ENCODE measurements around the gene CAST.

Gene CAST

DNA sequence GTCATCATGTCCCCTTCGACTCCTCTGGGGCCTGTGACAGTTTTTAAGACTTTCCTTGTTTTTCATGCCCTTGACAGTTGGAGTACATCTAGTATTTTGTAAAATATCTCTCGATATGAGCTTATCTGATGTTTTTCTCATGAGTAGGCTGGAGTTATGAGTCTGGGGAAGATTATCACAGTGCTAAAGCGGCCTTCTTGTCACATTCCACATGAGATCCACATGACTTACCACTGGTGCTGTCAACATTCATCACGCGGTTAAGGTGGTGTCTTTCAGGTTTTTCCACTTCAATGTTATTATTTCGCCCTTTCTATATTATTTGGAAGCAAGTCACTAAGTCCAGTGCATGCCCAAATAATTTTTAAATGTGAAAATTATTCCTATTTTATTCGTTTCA lies 17.1 kb upstream of the CAST start:
- no peak for DNase-seq (ENCODE audit: low read depth in 2 of 2)

DNA sequence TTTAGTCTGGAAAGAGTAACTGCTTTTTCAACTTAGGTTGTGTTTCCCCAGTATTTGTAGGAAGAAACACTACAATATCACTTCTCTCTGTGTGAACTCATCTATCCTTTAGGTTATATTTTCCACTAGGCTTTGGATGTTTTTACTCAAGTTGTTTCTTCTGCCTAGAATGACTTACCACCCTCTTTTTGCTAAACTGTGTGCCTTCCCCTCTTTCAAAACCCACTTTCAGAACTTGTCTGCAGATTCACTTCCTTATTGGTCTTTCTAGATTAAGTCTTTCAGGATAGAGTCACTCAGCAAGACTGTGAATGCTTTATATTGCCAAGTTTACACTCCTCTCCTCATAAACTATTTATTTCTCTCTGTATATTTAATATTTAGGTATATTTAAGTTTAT lies 14.2 kb upstream of the CAST start:
- DNase-seq (ENCODE audit: low read depth in 2 of 2) = no peak

DNA sequence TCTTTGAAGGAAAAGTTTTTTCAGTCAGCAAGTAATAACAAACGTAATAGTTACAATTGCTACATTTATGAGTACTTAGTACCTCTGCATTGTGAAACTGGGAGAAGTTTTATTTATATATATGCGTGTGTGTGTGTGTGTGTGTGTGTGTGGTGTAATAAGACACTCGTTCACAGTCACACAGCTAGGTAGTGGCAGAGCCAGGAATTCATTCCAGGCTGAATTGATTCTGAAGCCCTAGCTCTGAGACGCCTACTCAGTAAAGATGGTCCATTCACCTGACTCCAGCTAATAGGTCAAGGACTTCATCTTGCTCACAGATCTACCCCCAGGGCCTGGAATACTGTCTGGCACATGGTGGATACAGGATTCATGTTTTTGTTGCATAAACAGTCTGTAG lies 13.6 kb upstream of the CAST start:
- no peak for DNase-seq (ENCODE audit: low read depth in 2 of 2)

DNA sequence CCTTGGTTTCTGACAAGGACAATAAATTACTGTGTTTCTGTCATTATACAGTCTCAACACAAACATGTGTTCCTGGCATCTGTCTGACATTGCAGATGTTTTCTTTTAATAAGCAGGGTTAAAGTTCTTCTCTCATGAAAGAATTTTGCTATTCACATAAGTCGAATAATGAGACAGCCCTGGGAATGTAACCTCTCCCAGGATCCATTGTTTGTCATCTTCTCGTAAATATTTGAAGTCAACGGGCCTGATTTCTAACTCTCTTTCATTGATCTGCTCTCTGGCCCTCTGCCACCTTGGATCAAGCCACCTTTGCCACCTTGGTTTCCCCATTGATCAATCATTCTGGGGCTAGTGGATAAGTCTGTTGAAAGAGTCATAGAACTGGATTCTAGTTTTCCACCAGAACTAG lies 12.9 kb upstream of the CAST start:
- no peak for DNase-seq (ENCODE audit: low read depth in 2 of 2)

DNA sequence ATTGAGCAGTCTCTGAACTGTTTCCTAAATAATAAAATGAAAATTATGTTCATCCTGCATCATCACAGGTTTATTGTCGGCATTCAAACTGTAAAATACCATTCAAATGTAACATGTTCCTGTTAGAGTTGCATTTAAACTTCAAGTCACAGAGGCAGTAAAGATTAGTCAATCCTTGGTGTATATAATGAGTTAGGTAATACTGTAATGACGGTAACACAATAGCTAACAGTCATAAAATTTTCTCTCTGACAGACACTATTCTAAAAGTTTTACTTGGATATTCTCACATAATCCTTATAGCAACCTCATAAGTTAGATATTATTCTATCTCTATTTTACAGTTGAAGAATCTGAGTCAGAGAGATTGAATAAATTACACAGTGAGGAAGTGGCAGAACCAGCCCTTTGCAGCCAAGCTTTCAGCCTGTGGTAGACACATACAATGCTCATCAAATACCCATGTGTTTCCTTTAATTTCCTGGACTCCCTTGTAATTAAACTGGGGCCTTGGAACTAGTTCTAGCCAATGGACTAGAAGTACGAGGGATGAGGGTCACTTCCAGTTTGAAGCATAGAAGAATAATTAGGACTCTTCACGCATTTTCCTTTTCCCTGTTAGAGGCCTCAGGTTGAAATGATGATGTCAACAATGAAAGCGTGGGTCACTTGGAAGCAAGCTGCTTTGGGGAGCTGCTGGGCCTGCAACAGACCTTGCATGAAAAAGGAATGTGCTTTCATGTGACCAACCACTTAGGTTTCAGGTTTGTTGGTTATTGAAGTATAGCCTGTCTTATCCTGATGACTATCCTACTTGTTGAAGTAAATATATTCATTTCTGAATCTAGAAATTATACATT lies 12.3 kb upstream of the CAST start:
- DNase-seq (ENCODE audit: low read depth in 2 of 2) = no peak

DNA sequence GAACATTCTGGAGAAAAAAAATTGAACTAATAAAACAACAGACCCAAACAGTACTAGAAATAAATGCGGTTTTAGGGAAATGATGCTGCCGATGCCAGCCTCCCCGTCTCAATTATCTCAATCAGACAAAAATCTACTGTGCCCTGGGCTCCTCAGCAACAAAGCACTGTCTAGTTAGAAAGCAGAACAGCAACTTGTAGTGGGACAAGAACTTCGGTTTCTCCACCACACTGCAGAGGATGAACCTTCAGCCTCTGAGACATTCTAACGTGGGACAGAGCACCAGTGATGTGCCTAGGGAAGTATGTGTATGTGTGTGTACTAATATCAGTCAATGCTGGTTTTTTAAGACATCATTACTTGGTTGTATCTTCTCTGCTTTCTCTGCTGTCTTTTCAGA lies 11.1 kb upstream of the CAST start:
- no peak for DNase-seq (ENCODE audit: low read depth in 2 of 2)

DNA sequence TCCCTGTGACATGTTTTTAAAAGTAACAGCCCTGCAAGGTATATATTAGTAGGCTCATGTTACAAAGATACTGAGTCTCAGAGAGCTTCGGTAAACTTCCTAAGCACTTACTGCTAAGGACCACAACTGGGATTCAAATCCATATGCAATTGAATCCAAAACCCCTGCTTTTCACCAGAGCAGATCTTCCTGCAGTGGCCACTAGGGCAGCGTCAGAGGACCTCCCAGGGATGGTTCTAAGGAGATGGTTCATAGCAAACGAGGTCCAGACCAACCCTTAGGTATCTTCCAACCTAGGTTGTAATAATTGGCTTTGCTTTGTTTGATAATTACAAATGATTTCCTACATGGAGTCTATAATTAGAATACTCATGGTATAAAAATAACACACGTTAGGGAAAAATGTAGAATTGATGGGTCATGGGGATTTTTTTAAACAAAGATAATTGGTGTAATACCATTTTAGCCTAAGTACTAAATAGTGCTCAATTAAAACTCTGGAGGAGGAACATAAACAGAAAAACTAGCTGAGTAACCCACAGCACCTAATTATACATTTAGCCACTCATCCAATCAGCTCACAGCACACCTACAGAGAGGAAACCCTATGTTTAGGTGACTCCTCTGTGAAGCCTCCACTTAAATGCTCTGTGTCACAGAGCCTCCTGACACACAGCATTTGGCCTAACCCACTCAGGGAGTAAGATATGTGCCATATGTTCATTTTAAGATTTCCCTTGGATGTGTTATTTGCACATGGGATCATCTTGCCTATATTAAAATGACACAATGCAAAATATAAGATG lies 10.0 kb upstream of the CAST start:
- DNase-seq (ENCODE audit: low read depth in 2 of 2) = no peak

DNA sequence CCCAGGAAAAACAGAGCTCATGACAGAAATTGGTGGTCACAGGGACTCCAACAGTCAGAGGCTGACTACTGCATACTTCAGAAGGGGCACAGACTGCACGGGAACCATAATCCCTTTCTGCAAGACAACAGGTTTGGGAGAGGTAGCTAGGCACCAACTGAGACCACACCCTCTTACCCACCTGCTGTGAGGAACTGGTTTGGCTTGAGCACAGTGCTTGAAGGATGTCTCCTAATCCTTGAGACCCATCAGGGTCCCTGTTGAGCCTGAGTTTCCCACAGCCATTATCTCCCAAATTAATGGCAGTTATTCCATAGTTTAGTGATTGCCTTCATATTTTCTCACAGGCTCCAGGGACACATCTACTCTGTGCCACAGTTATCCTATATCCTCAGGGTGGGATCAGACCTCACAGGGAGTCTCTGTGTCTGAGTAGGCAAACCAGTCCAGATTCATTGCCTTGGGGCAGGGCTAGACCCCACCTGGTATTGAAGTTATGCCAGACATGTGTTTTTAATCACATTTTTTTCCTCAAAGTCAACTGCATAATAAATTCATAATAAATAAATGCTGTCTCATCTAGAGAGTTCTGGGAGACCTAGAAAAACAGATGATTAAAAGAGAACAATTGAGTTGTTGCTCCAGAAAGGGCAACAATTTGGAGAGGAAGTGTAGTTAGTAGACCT lies 9.3 kb upstream of the CAST start:
- no peak for DNase-seq (ENCODE audit: low read depth in 2 of 2)

DNA sequence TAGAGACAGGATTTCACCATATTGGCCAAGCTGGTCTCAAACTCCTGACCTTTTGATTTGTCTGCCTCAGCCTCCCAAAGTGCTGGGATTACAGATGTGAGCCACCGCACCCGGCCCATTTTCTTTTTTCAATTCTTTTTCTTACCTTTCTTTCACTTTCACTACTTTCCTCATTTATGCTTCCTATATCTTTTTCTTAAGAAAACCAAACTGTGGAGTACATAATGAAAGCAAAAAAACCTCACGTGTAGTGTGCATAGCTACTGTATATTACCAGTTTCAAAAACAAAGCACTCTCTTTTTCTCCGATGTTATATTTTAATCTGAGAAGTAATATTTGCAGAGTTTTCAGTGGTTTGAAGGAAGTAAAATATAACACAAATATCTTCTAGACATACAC lies 8.0 kb upstream of the CAST start:
- no peak for DNase-seq (ENCODE audit: low read depth in 2 of 2)

DNA sequence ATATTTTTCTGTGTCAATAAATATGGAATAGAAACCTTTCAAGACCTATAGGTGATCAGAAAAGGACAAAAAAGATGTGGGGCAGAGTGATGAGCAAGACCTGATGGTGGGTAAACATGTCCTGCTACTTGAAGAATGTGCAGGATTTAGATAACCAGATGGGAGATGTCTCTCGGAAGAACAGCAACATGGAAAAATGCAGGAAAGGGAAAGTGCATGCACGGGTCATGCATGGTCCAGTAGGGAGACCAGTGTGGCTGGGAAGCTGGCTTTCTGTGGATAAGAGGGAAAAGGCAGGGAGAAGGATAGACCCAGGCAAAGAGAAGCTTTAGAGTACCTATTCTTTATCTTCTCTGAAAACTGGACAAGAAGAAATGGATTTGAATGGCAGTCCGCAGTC lies 7.1 kb upstream of the CAST start:
- no peak for DNase-seq (ENCODE audit: low read depth in 2 of 2)

DNA sequence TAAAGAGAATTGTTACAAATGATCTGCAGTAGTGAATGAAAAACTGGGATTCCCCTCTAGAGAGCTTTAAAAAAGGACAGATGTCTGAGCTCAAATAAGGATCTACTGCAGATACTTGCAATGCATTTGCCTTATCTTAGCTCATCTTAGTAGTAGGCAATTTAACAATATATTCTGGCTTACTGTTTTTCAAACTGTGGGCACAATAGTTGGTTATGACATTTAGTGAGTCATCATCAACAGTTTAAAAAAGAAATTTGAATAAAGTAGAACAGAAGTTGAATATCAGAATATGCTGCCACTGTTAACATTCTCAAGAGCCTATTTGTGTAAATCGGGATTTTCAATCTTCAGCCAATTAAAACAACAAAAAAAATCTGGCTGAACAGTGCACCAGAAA lies 6.7 kb upstream of the CAST start:
- DNase-seq (ENCODE audit: low read depth in 2 of 2) = no peak

DNA sequence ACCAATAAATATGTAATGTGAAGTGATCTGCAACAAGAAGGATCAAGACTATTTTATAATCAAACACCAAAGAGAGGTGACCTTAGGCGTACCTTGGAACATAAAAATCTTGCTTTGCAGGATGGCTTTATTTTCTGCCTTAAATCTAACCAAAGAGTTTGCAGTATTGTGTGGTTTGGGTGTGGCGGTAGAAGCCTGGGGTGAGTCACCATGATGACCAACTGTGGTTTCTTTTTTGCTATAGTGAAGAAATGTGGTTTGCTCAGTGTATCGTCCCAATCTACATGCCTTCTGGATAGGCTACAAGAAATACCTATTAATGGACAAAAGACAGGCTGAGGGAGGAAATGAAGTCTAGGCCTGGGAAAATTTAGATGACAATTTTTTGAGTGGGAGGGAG lies 5.1 kb upstream of the CAST start:
- DNase-seq (ENCODE audit: low read depth in 2 of 2) = no peak

DNA sequence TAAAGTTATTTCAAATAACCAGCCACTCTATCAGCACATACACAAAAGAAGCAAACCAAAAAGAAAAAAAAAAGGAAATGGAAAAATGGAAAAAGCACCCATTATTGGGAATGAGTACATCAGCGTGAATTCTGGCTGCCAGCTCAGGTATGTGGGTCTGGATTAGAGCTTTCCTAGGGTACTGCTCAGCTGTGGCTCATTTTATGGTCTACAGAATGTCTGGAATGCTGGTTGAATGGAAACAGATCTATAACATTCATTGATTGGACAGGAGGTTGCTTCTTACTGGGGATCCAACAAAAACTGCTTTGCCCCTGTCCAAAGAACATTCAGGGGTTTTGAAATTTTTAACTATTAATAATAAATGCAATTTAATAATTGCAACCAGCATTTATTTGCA lies 3.9 kb upstream of the CAST start:
- no peak for DNase-seq (ENCODE audit: low read depth in 2 of 2)

DNA sequence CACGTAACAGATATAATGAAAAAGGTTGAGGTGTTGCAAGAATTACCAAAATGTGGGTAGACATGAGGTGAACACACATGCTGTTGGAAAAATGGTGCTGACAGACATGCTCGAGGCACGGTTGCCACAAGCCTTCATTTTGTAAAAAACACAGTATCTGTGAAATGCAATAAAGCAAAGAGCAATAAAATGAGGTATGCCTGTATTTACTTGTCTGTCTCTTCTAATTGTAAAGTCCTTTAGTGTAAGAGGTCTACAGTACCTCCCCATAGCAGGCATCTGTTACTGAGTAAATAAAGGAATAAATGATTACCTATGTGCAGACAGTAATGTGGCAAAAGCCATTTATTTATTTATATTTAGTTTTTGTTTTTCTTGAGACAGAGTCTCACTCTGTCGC lies 3.0 kb upstream of the CAST start:
- DNase-seq (ENCODE audit: low read depth in 2 of 2) = no peak

DNA sequence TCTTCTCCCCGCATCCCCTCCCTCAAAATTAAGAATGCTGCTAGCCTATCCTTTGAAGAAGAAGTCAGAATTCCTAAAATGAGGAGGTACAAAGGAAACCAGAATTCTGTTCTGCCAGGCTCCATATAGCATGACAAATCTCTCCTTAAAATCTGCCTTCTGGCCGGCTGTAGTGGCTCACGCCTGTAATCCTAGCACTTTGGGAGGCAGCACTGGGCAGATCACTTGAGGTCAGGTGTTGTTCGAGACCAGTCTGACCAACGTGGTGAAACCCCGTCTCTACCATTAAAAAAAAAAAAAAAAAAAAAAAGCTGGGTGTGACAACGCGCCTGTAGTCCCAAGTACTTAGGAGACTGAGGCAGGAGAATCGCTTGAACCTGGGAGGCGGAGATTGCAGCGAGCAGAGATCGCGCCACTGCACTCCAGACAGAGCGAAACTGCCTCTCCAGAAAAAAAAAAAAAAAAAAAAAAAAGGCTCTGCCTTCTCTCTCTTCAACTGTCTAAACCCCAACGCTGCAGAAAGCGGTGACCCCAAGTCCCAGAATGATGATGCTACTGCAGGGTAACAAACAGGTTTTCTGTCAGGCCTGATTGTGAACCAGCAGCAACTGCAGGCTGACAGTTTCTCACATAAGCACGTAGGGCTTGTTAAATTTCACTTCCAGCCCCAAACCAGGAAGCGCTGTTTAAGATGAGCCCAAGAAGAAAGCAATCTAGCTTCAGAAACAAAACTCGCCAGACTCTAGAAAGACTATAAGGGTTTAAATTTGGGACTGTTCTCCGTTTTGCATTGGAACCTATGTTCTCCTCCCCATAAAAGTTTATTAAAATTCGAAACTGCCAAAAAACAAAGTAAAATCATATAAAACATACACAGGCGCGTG lies 963 bp upstream of the CAST start:
- DNase-seq (ENCODE audit: low read depth in 2 of 2) = no peak

DNA sequence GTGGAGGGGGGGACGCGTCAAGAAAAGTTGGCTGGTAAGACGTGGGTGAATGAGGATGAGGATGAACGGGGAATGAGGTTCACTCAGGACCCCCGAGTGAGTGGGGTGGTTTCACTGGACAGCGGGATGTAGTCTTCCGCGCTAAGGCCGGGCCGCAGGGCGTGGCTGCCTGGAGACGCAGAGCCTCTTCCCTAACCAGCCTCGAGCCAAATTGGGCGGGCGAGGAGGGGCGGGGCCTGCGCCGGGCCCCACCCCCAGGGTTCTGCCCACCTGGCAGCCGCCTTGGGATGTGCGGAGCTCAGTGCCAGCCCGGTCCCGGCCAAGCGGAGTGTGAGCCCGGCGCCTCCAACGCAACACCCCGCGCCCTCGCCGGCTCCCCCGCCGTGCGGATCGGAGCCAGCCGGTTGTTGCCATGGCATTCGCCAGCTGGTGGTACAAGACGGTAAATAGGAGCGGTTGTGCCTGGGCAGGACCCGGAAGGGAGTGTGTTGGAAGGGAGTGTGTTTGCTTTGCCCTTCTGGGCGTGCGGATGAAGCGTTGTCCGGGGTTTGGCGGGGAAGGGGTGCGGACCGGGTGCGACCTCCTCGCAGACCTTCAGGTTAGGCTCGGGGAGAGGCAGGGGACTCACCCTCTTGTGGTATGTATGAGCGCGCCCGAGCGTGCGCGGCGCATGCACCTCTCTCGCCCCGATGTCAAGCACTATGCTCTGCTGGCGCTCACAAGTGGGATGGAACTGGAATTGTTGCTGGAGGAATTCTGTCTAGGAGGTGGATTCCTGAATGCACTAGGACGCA lies 746 bp downstream of the CAST start:
- peak; percentile 79 to 85 for DNase-seq (ENCODE audit: low read depth in 2 of 2)

DNA sequence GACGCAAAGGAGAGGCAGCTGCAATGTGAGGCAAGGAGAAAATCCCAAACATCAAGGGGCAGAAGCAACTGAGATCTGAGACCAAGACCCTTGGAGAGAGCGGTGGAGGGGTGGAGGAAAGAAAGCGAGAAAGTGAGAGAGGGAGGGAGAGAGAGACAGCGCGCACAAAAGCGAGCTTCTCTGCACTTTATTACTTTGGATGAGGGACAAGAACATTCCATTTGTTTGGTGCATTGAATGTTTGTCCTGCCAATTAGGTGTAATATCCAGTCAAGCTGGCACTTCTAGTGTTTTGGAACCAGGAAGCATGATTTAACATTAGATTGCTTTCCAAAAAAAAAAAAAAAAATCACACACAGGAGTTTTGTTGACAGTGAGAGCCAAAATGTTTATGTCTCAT lies 1.4 kb downstream of the CAST start:
- no peak for DNase-seq (ENCODE audit: low read depth in 2 of 2)

DNA sequence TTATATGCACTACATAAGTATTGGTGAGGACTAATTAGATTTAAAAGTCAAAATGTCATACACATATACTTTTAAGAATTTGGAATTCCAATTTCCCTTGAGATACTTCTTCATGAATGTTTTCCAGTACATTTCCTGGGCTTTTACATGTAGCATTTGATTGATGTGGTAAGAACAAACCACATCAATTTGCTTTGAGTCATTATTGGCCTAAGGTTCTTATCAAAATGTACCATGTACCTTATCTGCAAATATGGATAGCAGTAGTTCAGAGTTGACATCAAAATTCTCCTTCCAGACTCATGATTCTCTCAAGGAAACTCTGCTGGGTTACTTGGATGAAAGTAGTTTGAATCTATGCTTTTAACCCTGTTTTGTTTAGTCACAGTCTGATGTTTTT lies 2.5 kb downstream of the CAST start:
- no peak for DNase-seq (ENCODE audit: low read depth in 2 of 2)

DNA sequence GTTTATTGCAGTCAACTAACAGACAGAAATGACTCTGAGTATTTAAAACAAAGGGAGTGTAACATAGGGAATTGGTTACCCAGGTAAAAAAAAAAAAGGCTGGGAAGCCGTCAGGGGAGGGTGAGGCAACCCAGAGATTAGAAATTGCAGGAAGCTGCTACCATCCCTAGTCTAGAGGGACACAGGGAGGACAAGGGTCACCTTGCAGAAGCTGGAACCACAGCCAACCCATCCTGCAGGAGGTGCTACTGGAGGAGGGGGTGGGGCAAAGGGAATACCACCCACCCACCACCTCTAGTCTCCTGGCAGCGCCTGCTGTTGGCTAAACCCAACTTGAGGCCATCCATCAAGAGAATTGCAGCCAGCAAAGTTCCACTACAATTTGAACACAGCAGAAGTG lies 6.5 kb downstream of the CAST start:
- no peak for DNase-seq (ENCODE audit: low read depth in 2 of 2)

DNA sequence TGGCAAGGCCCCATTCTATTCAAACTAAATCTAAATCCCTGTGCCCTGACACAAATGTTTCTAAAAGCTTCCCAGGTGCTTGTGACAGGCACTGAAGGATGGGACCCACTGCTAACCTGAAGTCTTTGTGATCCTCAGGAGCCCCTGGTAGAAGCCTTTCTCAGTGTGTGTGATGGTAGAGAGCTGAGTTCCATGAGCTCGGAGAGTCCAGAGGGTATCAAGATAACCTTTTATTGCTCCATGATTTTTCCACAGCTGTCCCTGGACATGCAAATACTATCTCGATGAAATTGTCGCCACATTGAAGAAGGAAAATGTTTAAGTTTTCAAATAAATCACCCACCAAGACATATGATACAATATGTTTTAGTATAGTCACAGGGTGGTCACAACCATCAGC lies 7.7 kb downstream of the CAST start:
- DNase-seq (ENCODE audit: low read depth in 2 of 2) = no peak

DNA sequence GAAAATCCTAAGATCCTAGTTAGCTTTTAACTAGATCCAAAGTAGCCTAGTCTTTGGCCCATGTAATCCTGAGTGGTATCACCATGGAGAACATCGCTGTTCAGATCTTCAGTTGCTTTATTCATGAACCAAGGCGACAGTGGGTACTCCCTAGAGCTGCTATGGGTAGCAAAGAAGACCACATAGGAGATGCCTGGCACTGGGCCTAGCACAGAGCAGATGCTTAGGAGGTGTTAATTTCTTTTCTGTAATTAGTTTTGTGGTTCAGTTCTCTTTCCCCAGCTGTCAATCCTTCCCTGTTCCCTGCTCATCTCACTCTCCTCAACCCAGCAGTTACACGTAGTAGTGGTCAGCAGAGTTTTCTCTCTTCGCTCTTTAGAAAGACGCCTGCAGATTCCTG lies 9.3 kb downstream of the CAST start:
- no peak for DNase-seq (ENCODE audit: low read depth in 2 of 2)

Data from activated CD4-positive, alpha-beta T cell treated with anti-CD3 and anti-CD28 coated beads for 24 hours (primary cell).